Measurements from ENCODE around the gene PRR35. TPM values are rescaled to one million over a fixed set of nuclear protein-coding genes. Genes with fewer than 3 reads are reported as not detected.

The PRR35 gene
- total and polyA plus RNA-seq, 7 donors = not detected

DNA sequence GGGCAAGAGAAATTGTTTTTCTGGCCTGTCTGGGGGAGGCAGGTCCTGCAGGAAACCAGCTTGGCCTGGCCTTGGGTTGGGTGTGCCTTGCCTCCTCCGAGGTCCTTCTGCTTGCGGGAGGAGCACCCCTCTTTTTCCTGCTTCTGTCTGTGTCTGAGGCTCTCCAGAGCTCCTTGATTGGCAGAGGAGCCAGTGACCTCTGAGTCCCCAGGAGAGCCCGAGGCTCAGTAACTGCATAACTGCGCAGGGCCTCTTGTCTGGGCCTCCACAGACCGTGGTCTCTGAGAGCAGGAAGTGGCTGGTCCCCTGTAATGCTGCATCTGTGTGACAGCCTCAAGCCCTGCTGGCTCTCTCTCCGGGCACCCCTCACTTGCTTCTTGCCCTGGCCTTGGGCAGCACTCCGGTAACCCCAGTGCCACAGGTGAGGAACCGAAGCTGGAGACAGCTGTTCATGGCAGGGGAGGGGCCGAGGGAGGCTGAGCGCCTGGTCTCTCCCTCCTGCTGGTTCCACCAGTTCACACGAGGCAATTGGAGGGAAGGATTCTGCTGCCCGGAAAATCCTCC, 31.1 kb upstream of the PRR35 start:
- peaks cover 56% of the 10 kb centered on the region for H3K4me1 ChIP-seq

DNA sequence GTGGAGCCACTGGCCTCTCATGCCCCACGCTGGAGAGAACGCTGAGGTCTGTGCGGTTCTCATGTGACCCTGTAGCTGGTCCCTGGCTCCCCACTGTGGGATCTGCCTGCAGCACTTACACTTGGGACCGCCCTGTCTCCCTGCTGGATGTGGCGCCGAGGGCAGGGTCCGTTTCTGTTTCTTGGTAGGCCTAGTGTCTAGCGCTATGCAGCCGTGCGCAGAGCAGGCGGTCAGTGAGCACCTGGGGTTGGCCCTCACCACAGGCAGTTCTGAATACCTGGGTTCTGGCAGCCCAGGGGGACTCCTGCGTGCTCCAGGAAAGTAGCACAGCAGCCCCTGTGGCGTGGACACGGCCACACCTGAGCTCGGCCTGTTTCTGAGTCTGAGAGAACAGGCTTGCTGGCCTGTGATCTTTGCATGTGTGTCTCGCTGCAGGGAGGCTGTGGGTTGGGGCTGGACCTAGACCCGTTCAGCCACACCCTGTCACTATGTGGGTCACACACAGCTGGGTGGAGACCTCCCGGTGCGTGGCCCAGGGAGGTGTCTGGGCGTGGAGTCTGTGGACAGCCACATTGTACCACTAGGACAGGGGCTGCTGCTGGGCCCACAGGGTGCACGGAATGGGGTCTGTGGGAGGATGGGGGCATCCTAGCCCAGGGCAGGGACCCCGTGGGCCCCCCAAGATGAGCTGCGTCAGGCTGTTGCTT, 29.9 kb upstream of the PRR35 start:
- peak overlapping the region; percentile 87 for H3K4me3 ChIP-seq
- intact Hi-C loops (cut with DNase I) = no loop called here
- peak overlapping the region; percentile 83 for H3K27ac ChIP-seq
- DNase-seq (no peak), ATAC-seq (no peak)
- peaks cover 63% of the 10 kb centered on the region for H3K4me1 ChIP-seq
- no peaks in the 10 kb centered on the region for H3K36me3 ChIP-seq (ENCODE audit: insufficient read depth in 1 of 2, low read depth in 1 of 2)
- H3K9me3 ChIP-seq = no peaks in the 10 kb centered on the region
- TF ChIP-seq, protein P1, sequence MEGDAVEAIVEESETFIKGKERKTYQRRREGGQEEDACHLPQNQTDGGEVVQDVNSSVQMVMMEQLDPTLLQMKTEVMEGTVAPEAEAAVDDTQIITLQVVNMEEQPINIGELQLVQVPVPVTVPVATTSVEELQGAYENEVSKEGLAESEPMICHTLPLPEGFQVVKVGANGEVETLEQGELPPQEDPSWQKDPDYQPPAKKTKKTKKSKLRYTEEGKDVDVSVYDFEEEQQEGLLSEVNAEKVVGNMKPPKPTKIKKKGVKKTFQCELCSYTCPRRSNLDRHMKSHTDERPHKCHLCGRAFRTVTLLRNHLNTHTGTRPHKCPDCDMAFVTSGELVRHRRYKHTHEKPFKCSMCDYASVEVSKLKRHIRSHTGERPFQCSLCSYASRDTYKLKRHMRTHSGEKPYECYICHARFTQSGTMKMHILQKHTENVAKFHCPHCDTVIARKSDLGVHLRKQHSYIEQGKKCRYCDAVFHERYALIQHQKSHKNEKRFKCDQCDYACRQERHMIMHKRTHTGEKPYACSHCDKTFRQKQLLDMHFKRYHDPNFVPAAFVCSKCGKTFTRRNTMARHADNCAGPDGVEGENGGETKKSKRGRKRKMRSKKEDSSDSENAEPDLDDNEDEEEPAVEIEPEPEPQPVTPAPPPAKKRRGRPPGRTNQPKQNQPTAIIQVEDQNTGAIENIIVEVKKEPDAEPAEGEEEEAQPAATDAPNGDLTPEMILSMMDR (IDR thresholded peaks at IDR 0.05) = no peak
- 86 to 90% (median 87%) methylated on average over 23 of the region's 23 CpGs for WGBS, 3 donors
- H3K27me3 ChIP-seq (ENCODE audit: insufficient read depth in 3 of 3, low read length in 2 of 3) = no peaks in the 10 kb centered on the region

More for the DNA sequence above, 31.1 kb upstream of the PRR35 start:
- no peaks in the 10 kb centered on the region for H3K27me3 ChIP-seq (ENCODE audit: insufficient read depth in 3 of 3, low read length in 2 of 3)
- 33 to 38% (median 35%) methylated on average over 10 to 12 of the region's 12 CpGs for WGBS, 3 donors
- H3K4me3 ChIP-seq = peak overlapping the region; percentile 87
- no peaks in the 10 kb centered on the region for H3K9me3 ChIP-seq
- ATAC-seq = no peak
- H3K27ac ChIP-seq = peak overlapping the region; percentile 83
- DNase-seq = no peak
- TF ChIP-seq, protein P1 (IDR thresholded peaks at IDR 0.05) = no peak
- H3K36me3 ChIP-seq (ENCODE audit: insufficient read depth in 1 of 2, low read depth in 1 of 2) = no peaks in the 10 kb centered on the region
- intact Hi-C loops (cut with DNase I) = loop anchor here in 1 of 2 donors (5.0 kb wide), 2 partner anchors 107 to 132 kb away; partner anchors contain the start of gene NME4

DNA sequence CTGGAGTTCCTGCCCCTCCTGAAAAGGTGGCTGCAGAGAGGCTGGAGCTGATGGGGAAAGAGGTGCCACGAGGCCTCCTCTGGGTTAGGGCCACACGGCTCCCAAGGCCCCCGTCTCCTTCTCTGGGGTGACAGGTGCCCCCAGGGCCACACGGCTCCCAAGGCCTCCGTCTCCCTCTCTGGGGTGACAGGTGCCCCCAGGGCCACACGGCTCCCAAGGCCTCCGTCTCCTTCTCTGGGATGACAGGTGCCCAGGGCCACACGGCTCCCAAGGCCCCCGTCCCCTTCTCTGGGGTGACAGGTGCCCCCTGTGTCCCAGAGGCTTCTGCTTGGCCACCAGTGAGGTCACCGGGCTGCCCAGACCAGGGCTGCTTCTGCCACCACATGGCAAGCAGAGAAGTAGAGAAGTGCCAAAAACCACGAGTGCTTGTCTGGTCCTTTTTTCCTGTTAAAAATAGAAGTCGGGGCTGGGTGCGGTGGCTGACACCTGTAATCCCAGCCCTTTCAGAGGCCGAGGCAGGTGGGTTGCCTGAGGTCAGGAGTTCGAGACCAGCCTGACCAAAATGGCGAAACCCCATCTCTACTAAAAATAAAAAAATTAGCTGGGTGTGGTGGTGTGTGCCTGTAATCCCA, 28.6 kb upstream of the PRR35 start:
- TF ChIP-seq, protein P1 (IDR thresholded peaks at IDR 0.05) = no peak
- no peak for ATAC-seq

DNA sequence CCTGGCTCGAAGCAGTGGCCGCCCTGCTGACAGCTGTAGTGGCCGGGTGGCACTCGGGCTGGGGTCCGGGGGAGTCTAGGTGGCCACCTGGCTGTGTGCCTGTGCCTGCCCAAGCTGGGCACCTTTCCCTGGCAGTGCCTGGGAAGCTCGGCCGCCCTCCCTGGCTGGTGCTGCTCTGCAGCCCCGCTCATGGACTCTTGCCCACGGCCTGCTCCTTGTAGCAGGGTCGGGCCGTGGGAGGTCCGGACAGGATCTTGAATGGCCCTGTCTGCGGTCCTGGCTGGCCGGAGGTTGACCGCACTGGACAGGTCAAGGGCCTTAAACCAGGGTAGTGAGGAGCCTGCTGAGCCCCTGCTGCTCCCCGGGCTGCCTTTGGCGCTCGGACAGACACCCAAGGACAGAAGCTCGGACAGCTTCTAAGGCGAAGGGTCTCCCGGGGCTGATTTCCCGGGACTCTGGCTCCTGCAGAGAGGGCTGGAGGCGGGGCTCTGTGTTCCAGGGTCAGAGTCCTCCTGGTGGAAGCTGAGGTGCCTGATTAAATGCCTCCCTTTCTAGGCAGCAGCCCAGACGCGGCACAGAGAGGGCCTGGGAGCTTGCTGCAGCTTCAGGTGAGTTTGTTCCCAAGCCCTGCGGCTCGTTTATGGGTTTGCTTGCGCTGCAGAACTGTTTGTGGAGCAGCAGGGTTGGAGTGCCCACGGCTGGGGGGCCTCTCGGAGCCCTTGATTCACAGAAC, 26.6 kb upstream of the PRR35 start:
- 40 to 63% (median 44%) methylated on average over 27 to 30 of the region's 30 CpGs for WGBS, 3 donors
- H3K36me3 ChIP-seq (ENCODE audit: insufficient read depth in 1 of 2, low read depth in 1 of 2) = peaks cover 0 to 14% of the 10 kb centered on the region in 2 donors
- intact Hi-C loops (cut with DNase I) = no loop called here
- TF ChIP-seq, protein P1 (IDR thresholded peaks at IDR 0.05) = no peak
- H3K4me3 ChIP-seq = peak overlapping the region; percentile 45
- ATAC-seq = no peak
- no peaks in the 10 kb centered on the region for H3K27me3 ChIP-seq (ENCODE audit: insufficient read depth in 3 of 3, low read length in 2 of 3)
- DNase-seq = no peak
- peaks cover 56% of the 10 kb centered on the region for H3K4me1 ChIP-seq
- H3K27ac ChIP-seq = peak overlapping the region; percentile 85
- H3K9me3 ChIP-seq = no peaks in the 10 kb centered on the region

More for the DNA sequence above, 28.6 kb upstream of the PRR35 start:
- Histone ChIP-seq H3K9me3 (no peaks in the 10 kb centered on the region), H3K36me3 (ENCODE audit: insufficient read depth in 1 of 2, low read depth in 1 of 2) (no peaks in the 10 kb centered on the region), H3K27me3 (ENCODE audit: insufficient read depth in 3 of 3, low read length in 2 of 3) (no peaks in the 10 kb centered on the region), H3K4me1 (peaks cover 60% of the 10 kb centered on the region), H3K4me3 (no peak overlapping the region), H3K27ac (peak overlapping the region; percentile 61)
- WGBS, 3 donors = 49 to 62% (median 50%) methylated on average over 14 to 16 of the region's 16 CpGs
- intact Hi-C loops (cut with DNase I) = no loop called here
- DNase-seq = no peak
